NCI-H2081 treated with DMSO at 0.1 percent for 48 hours (cell line): ENCODE results near the gene DCAF10.
"Not testable (repeated sequence)": the region's sequence is repeated elsewhere in the genome, so short reads cannot be mapped to it uniquely, and the experiment has no call there.

Source experiments
- DNase-seq: peaks from one replicate; lab custom pipeline; 2025; lab: John Stamatoyannopoulos, UW

Gene DCAF10

GRCh38 chr9:37800631-37801286 lies at the start of gene DCAF10:
Gene DCAF10 (plus strand): TSS chr9:37800797. CDS start chr9:37800867, 70 bp downstream.
- peak; percentile 15 for DNase-seq

- DNase-seq: no peak
Observed at GRCh38 chr9:37751186-37751585, 49.4 kb upstream of the DCAF10 start.

GRCh38 chr9:37751704-37752103 lies 48.9 kb upstream of the DCAF10 start:
- DNase-seq: not testable (repeated sequence)

GRCh38 chr9:37752112-37752511 lies 48.5 kb upstream of the DCAF10 start:
- DNase-seq: not testable (repeated sequence)

GRCh38 chr9:37752642-37753488 lies 47.7 kb upstream of the DCAF10 start:
- no peak for DNase-seq

- peak; percentile 3 for DNase-seq
Observed at GRCh38 chr9:37753489-37754190, 47.0 kb upstream of the DCAF10 start, which contains the start of gene TRMT10B. Gene TRMT10B (plus strand): TSS chr9:37753805. CDS start chr9:37761932, 8,127 bp downstream.

GRCh38 chr9:37758747-37759146 lies 41.9 kb upstream of the DCAF10 start:
- no peak for DNase-seq

- no peak for DNase-seq
Observed at GRCh38 chr9:37760416-37761161, 40.0 kb upstream of the DCAF10 start.

- DNase-seq: no peak
Observed at GRCh38 chr9:37761511-37761910, 39.1 kb upstream of the DCAF10 start.

- DNase-seq: not testable (repeated sequence)
Observed at GRCh38 chr9:37765263-37765662, 35.3 kb upstream of the DCAF10 start.

- no peak for DNase-seq
Observed at GRCh38 chr9:37769306-37769705, 31.3 kb upstream of the DCAF10 start.

- DNase-seq: no peak
Observed at GRCh38 chr9:37769995-37770394, 30.6 kb upstream of the DCAF10 start.

GRCh38 chr9:37775216-37775919 lies 25.2 kb upstream of the DCAF10 start:
- DNase-seq: no peak

- DNase-seq: no peak
Observed at GRCh38 chr9:37776328-37776727, 24.3 kb upstream of the DCAF10 start.

GRCh38 chr9:37778534-37778933 lies 22.1 kb upstream of the DCAF10 start:
- no peak for DNase-seq

GRCh38 chr9:37784291-37784615 lies 16.3 kb upstream of the DCAF10 start:
- DNase-seq: no peak

GRCh38 chr9:37784616-37785483 lies 15.7 kb upstream of the DCAF10 start, which contains the start of gene EXOSC3:
Gene EXOSC3 (minus strand): TSS chr9:37785064. CDS start chr9:37785044, 20 bp downstream.
- DNase-seq: peak; percentile 53

GRCh38 chr9:37787059-37787458 lies 13.5 kb upstream of the DCAF10 start:
- no peak for DNase-seq

GRCh38 chr9:37788332-37788731 lies 12.3 kb upstream of the DCAF10 start:
- no peak for DNase-seq

- no peak for DNase-seq
Observed at GRCh38 chr9:37790096-37790495, 10.5 kb upstream of the DCAF10 start.
